22Rv1 (cell line): ENCODE results near the gene AMOT.

Experiments used
- CTCF ChIP-seq: fragments of 450-650 bp; IDR thresholded peaks from 2 replicates; pipeline ENCODE4 v1.5.1; 2017; ENCODE audit warnings: mild to moderate bottlenecking
- ZFX ChIP-seq: fragments of 450-650 bp; IDR thresholded peaks from 2 replicates; pipeline ENCODE4 v1.6.1; 2017; ENCODE audit warnings: antibody characterized with exemption, borderline replicate concordance

- TF ChIP-seq CTCF (no peak), ZFX (no peak)
These were observed 89.6 kb downstream of the AMOT start for GRCh38 chrX:112751076-112751475.
